Measurements from ENCODE around the gene ACSL3. TPM values are rescaled to one million over a fixed set of nuclear protein-coding genes. Genes with fewer than 3 reads are reported as not detected.

ACSL3 gene
- total RNA-seq, 4 donors from 2014 or later, result 46.5 to 71.6 (median 52.1) TPM

GRCh38 chr2:222892321-222892720 is 31.5 kb downstream of the ACSL3 start:
- Histone ChIP-seq H3K4me3 (no peak overlapping the region), H3K27ac (peak overlapping the region in 1 of 4 donors; percentile 10), H3K4me1 (peaks cover 7 to 37% (median 10%) of the 10 kb centered on the region in 3 donors), H3K27me3 (no peaks in the 10 kb centered on the region), H3K9me3 (no peaks in the 10 kb centered on the region), H3K36me3 (no peaks in the 10 kb centered on the region)
- peak; percentile 43 for ATAC-seq
- WGBS, 2 donors (ENCODE audit: low coverage in 1 of 2), result 43 to 59% methylated on average over 2 of the region's 2 CpGs
- no peak for TF ChIP-seq POLR2A (IDR thresholded peaks at IDR 0.05)
- no peak for TF ChIP-seq EP300 (IDR thresholded peaks at IDR 0.05)
- no peak for TF ChIP-seq CTCF (IDR thresholded peaks at IDR 0.05)
- TF ChIP-seq POLR2AphosphoS5 (IDR thresholded peaks at IDR 0.05), result no peak

GRCh38 chr2:222892761-222893160 is 31.9 kb downstream of the ACSL3 start:
- Histone ChIP-seq H3K27me3 (no peaks in the 10 kb centered on the region), H3K9me3 (no peaks in the 10 kb centered on the region), H3K27ac (peak overlapping the region in 1 of 4 donors; percentile 10), H3K4me3 (no peak overlapping the region), H3K4me1 (peaks cover 7 to 36% (median 10%) of the 10 kb centered on the region in 3 donors), H3K36me3 (no peaks in the 10 kb centered on the region)
- 79 to 100% methylated on average over 1 of the region's 1 CpG for WGBS, 2 donors (ENCODE audit: low coverage in 1 of 2)
- TF ChIP-seq CTCF (IDR thresholded peaks at IDR 0.05) (no peak), EP300 (IDR thresholded peaks at IDR 0.05) (no peak)
- ATAC-seq, result no peak

- Histone ChIP-seq H3K9me3 (no peaks in the 10 kb centered on the region), H3K4me1 (peaks cover 7 to 36% (median 10%) of the 10 kb centered on the region in 3 donors), H3K36me3 (no peaks in the 10 kb centered on the region), H3K4me3 (no peak overlapping the region), H3K27me3 (no peaks in the 10 kb centered on the region), H3K27ac (no peak overlapping the region)
- WGBS, 2 donors (ENCODE audit: low coverage in 1 of 2), result 95 to 100% methylated on average over 1 to 4 of the region's 4 CpGs
- no peak for ATAC-seq
- TF ChIP-seq POLR2A (IDR thresholded peaks at IDR 0.05) (no peak), CTCF (IDR thresholded peaks at IDR 0.05) (no peak), EP300 (IDR thresholded peaks at IDR 0.05) (no peak), POLR2AphosphoS5 (IDR thresholded peaks at IDR 0.05) (no peak)
Observed at GRCh38 chr2:222893716-222894115, 32.9 kb downstream of the ACSL3 start.

- Histone ChIP-seq H3K9me3 (no peaks in the 10 kb centered on the region), H3K27me3 (no peaks in the 10 kb centered on the region), H3K27ac (no peak overlapping the region), H3K36me3 (no peaks in the 10 kb centered on the region), H3K4me3 (no peak overlapping the region), H3K4me1 (peaks cover 7 to 50% (median 10%) of the 10 kb centered on the region in 3 donors)
- TF ChIP-seq CTCF (IDR thresholded peaks at IDR 0.05), result no peak
- TF ChIP-seq POLR2A (IDR thresholded peaks at IDR 0.05), result no peak
- TF ChIP-seq EP300 (IDR thresholded peaks at IDR 0.05), result no peak
- TF ChIP-seq POLR2AphosphoS5 (IDR thresholded peaks at IDR 0.05), result no peak
- no CpG with 5 or more reads among the region's 1 CpG for WGBS, 2 donors (ENCODE audit: low coverage in 1 of 2)
- ATAC-seq, result no peak
Observed at GRCh38 chr2:222895144-222895543, 34.3 kb downstream of the ACSL3 start.

GRCh38 chr2:222897898-222898297 is 37.1 kb downstream of the ACSL3 start:
- Histone ChIP-seq H3K4me3 (no peak overlapping the region), H3K9me3 (no peaks in the 10 kb centered on the region), H3K36me3 (no peaks in the 10 kb centered on the region), H3K27ac (no peak overlapping the region), H3K27me3 (no peaks in the 10 kb centered on the region), H3K4me1 (peaks cover 0 to 37% (median 0%) of the 10 kb centered on the region in 3 donors)
- TF ChIP-seq CTCF (IDR thresholded peaks at IDR 0.05) (no peak), EP300 (IDR thresholded peaks at IDR 0.05) (no peak), POLR2AphosphoS5 (IDR thresholded peaks at IDR 0.05) (no peak), POLR2A (IDR thresholded peaks at IDR 0.05) (no peak)
- no peak for ATAC-seq
- WGBS, 2 donors (ENCODE audit: low coverage in 1 of 2), result 59 to 84% methylated on average over 2 of the region's 3 CpGs
